ENCODE results near the gene HOXC6. TPM values are rescaled to one million over a fixed set of nuclear protein-coding genes. Genes with fewer than 3 reads are reported as not detected.

Gene HOXC6
- total and polyA plus RNA-seq, 9 donors, result 3.9 to 56.1 (median 23.3) TPM

GRCh38 chr12:54016478-54016964 is 11.7 kb upstream of the HOXC6 start:
- H3K9me3 ChIP-seq, result no peaks in the 10 kb centered on the region
- intact Hi-C loops (cut with DNase I), result no loop called here
- no peak for TF ChIP-seq EP300 (IDR thresholded peaks at IDR 0.05)
- TF ChIP-seq POLR2A (IDR thresholded peaks at IDR 0.05), result no peak
- TF ChIP-seq CTCF (IDR thresholded peaks at IDR 0.05), result no peak
- H3K27ac ChIP-seq, result peak overlapping the region; percentile 95 to 100
- WGBS, 3 donors, result 1% methylated on average over 25 of the region's 25 CpGs
- DNase-seq, result peak in 2 of 5 donors; percentile 58 to 62
- no peaks in the 10 kb centered on the region for H3K36me3 ChIP-seq
- H3K4me1 ChIP-seq (ENCODE audit: insufficient read depth), result no peaks in the 10 kb centered on the region
- peak overlapping the region; percentile 56 for H3K4me3 ChIP-seq
- H3K27me3 ChIP-seq, result no peaks in the 10 kb centered on the region

GRCh38 chr12:54017027-54017788 is 11.0 kb upstream of the HOXC6 start:
- intact Hi-C loops (cut with DNase I), result no loop called here
- no peaks in the 10 kb centered on the region for H3K4me1 ChIP-seq (ENCODE audit: insufficient read depth)
- H3K27me3 ChIP-seq, result no peaks in the 10 kb centered on the region
- peak overlapping the region; percentile 95 to 100 for H3K27ac ChIP-seq
- no peaks in the 10 kb centered on the region for H3K9me3 ChIP-seq
- TF ChIP-seq EP300 (IDR thresholded peaks at IDR 0.05) (no peak), CTCF (IDR thresholded peaks at IDR 0.05) (no peak), POLR2A (IDR thresholded peaks at IDR 0.05) (no peak)
- peak in 1 of 5 donors; percentile 79 for DNase-seq
- peak overlapping the region; percentile 56 for H3K4me3 ChIP-seq
- no peaks in the 10 kb centered on the region for H3K36me3 ChIP-seq
- 1% methylated on average over 24 of the region's 24 CpGs for WGBS, 3 donors

DNA sequence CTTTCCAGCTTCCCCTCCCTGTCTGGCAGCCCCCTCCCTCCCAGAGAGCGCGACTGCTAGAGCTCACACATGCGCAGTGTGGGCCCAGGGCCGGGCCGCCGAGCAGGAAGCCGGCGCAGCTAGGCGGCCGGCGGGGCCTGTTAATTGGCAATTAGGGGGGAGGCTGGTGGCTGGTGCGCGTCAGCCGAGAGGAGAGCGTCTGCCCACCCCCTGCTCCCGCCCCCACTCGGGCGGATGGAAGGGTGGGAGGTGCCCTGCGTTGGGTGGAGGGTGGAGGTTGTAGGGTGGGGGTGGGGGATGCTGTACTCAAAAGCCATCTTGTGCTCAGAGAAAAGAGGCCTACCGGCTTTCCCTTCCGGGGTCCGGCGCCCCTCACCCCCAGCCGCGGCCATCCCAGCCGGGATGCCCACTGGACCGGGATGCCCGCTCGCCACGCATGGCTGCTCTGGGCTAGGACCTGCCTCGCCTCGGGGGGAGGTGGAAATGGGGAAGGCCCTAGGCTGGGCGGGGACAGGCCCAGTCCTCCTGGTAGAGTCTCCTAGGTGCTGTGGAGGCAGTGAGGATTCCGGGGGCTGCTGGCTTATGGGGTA is 10.3 kb upstream of the HOXC6 start:
- TF ChIP-seq CTCF (IDR thresholded peaks at IDR 0.05), result peak in 1 of 3 donors; percentile 7
- TF ChIP-seq POLR2A (IDR thresholded peaks at IDR 0.05), result peak; percentile 72
- no peak for TF ChIP-seq EP300 (IDR thresholded peaks at IDR 0.05)
- Histone ChIP-seq H3K9me3 (no peaks in the 10 kb centered on the region), H3K36me3 (no peaks in the 10 kb centered on the region), H3K4me3 (peak overlapping the region; percentile 56), H3K4me1 (ENCODE audit: insufficient read depth) (peaks cover 3% of the 10 kb centered on the region), H3K27ac (peak overlapping the region; percentile 95 to 100), H3K27me3 (no peaks in the 10 kb centered on the region)
- WGBS, 3 donors, result 1 to 3% (median 2%) methylated on average over 8 to 34 of the region's 34 CpGs
- intact Hi-C loops (cut with DNase I), result no loop called here
- DNase-seq, result peak; percentile 94 to 96 (median 95)

GRCh38 chr12:54018468-54018984 is 9.7 kb upstream of the HOXC6 start:
- Histone ChIP-seq H3K4me1 (ENCODE audit: insufficient read depth) (peaks cover 5% of the 10 kb centered on the region), H3K36me3 (no peaks in the 10 kb centered on the region), H3K27ac (peak overlapping the region; percentile 95 to 100), H3K27me3 (no peaks in the 10 kb centered on the region), H3K4me3 (peak overlapping the region; percentile 56), H3K9me3 (no peaks in the 10 kb centered on the region)
- WGBS, 3 donors, result 3 to 7% (median 6%) methylated on average over 28 to 29 of the region's 29 CpGs
- no peak for TF ChIP-seq EP300 (IDR thresholded peaks at IDR 0.05)
- TF ChIP-seq POLR2A (IDR thresholded peaks at IDR 0.05), result no peak
- no peak for TF ChIP-seq CTCF (IDR thresholded peaks at IDR 0.05)
- intact Hi-C loops (cut with DNase I), result no loop called here
- peak; percentile 87 to 91 (median 90) for DNase-seq
